Stimulated activated CD4-positive, alpha-beta T cell treated with anti-CD3 and anti-CD28 coated beads, Interleukin-1b, Interleukin-23, amount 100 ng/mL, for 48 hours (primary cell): Measurements from ENCODE around the gene ALDOC.
"Not testable (repeated sequence)": the region's sequence is repeated elsewhere in the genome, so short reads cannot be mapped to it uniquely, and the experiment has no call there.

Experiments used
- DNase-seq: peaks from one replicate; pipeline ENCODE4 v3.0.0-alpha.2; 2020

ALDOC gene

DNA sequence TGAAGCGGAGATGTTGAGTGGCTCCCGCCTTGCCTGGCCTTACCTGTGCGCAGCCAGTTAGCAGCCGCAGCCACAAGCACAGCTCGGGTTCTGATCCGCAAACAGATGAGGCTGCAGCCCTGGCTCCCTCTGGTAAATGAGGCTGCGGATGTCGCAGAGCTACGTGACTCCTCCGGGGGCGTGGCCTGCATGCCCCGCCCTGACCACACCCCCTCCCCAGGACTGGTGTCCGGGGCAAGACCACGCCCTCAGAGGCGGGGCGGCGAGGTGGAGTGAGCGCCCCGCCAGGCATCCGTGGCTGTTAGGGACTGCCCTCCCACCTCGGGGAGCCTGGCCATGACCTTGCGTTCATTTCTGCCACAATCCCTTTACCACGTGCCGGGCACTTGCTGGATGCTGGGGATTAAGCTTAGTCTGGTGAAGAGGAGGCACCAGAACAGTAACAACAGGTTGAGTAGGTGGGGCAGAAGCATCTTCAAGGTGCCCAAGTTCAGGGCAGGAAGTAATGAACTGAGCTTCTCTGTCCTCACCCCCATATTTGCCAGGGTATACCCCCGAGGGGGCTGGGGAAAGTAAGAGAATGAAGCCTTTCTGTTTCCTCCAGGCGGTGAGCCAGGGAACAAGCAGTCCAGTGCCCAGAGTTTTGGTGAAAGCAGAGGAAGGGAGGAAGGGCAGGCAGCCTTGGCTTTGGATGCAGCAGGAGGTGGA lies at the start of gene ALDOC:
ALDOC (minus strand) TSS at position 138 of the 708 bp plus-strand sequence. CDS start 1,363 bp downstream, outside the sequence.
- peak; percentile 97 for DNase-seq

DNA sequence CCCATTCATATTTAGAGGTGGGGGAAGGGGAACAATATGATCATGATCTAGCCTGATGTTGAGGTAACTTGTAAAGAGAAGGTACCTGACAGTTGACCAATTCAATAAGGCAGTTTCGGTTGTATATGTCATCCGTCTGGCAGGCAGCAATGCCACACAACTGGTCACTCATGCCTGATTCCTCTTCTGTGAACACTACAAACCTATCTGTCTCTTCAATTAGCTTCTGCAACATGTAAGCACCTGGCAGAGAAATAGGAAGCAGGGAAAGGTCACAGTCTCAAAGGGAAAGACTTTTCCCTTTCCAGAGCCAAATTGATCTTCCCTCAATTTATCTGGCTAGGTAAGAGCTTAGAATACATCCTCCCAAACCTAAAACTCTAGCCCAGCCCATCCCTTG lies 47.5 kb upstream of the ALDOC start:
- DNase-seq = no peak

DNA sequence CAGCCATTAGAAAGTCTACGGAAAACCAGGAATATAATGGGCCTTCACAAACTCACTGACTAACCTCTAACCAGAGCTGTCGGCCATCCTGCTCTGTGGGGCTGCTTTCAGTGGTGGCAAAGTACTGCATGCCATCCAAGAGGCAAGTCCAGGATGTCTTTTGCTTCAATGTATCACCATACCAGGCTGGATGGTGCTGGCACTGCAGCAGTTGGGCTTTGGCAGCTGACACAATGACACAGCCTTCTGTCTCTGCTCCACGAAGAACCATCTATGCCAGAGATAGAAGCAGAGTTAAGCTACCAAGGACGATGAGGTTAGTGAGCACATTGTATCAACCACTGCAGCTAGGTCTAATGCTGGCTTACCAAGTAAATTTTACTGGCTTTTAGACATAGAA lies 47.0 kb upstream of the ALDOC start:
- no peak for DNase-seq

DNA sequence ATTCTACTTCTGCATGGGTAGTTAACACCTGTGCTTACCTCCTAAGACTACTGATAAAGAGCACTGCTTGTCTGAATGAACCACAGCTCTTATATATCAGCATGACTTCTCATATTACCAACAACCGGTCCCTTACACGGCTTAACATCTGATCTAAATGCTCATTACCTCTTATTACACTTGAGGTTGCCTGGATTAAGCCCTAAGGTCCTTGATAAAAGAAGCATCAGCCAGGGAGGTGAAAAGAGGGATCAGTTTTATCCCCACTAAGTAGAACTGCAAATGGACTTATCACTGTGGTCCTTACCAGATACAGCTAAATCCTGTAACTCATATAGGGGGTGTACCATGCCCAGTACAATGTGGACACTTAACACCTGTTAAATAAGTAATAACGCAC lies 45.5 kb upstream of the ALDOC start:
- DNase-seq = no peak

DNA sequence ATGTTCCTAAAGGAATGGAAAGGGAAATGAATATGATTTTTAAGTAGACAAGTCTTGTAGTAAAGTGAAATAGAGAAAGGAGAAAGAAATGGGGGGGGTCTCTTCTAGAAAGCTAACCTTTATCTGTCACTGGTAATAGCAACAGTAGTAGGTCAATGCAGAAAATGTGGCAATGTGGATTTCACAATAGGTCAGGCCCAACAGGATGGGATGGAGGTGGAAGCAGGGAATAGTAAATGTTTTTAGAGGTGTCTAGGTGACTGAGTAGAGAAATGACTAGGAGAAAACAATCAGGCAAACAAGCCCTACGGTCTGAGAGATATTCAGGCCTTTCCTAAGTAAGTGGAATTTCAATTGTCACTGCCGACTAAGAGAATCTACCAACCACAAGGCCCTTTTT lies 43.3 kb upstream of the ALDOC start:
- no peak for DNase-seq

DNA sequence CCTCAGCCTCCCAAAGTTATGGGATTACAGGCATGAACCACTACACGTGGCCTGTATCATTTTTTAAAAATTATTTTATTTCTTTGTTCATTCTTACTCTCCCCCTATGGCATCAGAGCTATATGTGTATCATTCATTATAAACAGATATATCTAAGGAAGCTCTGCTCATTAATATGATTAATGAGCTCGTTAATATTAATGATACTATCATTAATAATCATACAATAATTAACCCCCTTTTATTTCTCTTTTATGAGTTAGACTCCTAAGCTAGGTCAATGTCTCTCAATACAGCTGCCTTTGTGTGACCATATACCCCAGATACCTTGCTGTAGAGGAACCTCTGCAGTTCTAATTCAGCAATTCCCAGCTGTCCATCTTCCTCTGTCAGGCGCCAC lies 41.8 kb upstream of the ALDOC start:
- DNase-seq = no peak

DNA sequence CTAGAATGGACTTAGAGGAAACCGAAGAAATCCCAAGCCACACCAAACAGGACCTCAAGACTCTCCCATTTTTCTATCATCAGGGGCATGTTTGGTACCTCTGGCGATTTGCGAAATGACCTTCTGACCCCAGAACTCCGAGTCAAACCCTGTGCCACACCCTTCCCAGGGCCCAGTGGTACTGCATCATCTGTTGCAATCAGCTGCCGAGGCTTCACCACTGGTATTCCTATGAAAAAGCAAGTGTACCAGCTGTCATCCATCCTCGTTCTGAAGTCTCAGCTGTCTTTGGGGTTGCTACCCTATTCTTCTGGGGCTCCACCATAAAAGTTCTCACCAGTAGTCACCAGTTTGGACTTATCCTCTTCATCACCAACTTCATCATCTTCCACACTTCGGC lies 39.6 kb upstream of the ALDOC start:
- no peak for DNase-seq

DNA sequence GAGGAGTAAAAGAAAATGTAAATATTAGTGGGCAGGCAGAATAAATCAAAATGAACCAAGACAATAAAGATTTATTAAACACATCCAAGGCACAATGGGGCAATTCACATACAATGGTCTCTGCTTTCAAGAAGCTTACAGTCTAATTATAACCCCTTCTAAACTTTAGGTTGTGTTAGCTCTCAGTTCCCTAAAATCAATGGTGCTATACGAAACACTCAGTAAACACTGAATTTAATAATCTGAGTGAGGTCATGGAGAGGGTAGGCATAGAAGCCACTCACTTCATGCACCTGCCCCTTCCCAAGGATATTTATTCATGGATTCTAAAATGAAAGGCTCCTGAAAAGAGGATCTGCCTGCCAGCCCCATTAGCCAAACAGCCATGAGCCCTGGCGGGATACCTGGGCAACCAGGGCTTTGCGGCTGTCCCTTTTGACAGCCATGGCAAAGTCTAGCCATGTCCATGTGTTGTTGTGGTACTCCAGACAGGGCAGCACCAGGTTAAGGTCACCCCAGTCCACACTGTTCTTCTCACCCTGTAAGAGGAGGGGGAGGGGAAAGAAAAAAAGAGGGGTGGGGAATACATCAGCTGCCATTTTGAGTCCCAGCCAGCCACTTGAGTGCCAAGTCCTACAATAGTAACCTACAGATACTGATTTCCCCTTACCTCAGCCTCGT lies 38.7 kb upstream of the ALDOC start:
- DNase-seq = no peak

DNA sequence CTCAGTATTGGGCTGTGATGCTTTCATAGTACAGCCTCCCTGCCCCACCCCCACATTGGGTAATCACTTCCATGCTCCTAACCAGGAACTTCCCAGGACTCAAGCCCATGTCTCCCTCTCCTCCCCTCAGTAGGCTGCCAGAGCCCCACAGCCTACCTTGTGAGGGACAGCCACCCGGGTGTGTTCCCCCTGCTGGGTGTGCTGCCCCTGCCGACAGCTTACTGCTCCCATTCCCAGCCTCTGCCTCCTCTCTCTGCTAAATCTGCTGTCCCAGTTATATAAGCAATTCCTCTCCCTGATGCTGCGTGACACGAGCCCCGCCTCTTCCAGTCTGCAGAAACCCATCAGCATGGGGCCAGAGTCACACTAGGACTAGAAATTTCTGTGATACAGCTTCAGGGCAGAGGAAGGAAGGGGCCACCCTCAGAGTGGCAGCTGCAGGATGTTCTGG lies 37.3 kb upstream of the ALDOC start, which contains the start of gene RSKR:
RSKR (minus strand) TSS at position 255 of the 451 bp plus-strand sequence; CDS start at position 231, 24 bp downstream.
- no peak for DNase-seq

DNA sequence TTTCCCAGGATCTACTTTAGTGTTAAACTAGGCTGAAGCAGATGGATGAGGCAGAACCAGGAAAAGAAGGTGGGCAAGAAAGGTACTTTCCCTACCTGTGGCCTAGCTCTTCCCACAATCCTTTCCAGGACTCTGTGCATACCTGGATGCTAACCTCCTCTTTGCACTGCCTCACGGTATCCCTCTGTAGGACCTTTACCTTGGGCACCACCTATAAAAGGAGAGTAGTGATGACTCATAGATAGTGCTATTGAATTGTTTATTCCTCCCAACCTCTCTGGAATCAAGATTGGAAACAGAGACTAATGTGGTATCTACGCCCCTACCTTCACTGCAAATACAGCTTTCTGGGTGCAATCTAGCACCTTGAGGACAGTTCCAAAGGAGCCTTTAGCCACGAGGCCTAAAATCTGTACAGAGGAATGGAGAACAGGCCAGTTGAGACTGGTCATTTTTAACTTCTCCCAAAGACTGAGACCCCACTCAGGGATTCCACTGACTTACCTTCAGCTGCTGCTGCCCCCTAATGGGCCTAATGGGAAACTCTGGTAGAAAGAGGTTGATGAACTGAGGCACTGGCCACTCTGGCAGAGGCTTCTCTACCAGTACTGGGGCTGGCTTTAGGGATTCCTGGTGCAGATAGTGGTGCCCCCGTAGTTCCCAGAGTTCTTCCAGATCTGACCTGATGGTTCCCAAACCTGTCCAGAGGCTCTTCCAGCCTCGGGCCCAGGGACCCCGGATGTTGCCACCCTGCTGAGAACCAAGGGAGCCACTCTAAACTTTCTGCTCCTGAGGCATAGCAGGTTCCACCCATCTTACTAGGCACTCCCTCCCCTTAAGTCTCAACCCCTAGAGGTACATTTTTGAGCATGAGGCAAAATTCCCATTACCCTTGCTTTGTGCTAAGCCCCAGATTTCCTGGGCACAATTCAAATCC lies 36.5 kb upstream of the ALDOC start:
- no peak for DNase-seq

DNA sequence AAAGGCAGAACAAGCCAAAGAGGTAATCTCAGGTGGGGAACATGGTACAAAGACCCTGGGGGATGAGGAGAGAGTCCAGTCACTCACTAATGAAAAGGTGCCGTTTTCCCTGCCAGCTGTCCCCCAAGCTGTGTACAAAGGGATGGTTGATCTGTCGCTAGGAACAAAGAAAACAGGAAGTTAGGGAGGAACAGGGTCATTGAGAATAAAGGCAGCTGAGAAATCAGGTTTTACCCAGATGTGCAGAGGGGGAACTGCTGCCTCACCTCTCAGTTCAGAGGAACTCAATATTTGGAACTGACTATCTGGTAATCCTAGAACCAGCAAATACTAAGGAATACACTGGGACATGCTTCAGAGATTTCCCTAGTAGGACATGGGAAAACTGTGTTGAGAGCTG lies 35.8 kb upstream of the ALDOC start:
- no peak for DNase-seq

DNA sequence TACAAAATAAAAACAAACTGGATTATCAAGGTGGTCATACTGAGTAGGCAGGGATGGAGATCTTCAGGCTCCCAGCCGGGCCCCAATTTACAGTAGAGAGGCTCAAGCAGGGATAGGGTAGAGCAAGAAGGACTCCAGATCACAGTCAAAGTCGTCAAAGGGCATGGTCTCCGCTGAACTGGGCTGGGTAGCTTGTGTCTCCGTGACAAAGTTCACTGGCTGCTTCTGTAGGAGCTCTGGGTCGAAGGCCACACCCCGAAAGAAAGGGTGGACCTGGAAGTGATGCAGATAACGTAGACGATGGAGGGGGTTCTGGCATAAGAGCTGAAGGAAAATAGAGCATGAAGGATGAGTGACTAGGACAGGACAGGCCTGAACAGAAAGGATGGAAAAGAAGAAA lies 33.7 kb upstream of the ALDOC start:
- DNase-seq = no peak

DNA sequence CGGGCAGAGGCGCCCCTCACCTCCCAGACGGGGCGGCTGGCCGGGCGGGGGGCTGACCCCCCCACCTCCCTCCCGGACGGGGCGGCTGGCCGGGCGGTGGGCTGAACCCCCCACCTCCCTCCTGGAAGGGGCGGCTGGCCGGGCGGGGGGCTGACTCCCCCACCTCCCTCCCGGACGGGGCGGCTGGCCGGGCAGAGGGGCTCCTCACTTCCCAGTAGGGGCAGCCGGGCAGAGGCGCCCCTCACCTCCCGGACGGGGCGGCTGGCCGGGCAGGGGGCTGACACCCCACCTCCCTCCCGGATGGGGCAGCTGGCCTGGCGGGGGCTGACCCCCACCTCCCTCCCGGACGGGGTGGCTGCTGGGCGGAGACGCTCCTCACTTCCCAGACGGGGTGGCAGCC lies 27.3 kb upstream of the ALDOC start:
- DNase-seq = not testable (repeated sequence)

DNA sequence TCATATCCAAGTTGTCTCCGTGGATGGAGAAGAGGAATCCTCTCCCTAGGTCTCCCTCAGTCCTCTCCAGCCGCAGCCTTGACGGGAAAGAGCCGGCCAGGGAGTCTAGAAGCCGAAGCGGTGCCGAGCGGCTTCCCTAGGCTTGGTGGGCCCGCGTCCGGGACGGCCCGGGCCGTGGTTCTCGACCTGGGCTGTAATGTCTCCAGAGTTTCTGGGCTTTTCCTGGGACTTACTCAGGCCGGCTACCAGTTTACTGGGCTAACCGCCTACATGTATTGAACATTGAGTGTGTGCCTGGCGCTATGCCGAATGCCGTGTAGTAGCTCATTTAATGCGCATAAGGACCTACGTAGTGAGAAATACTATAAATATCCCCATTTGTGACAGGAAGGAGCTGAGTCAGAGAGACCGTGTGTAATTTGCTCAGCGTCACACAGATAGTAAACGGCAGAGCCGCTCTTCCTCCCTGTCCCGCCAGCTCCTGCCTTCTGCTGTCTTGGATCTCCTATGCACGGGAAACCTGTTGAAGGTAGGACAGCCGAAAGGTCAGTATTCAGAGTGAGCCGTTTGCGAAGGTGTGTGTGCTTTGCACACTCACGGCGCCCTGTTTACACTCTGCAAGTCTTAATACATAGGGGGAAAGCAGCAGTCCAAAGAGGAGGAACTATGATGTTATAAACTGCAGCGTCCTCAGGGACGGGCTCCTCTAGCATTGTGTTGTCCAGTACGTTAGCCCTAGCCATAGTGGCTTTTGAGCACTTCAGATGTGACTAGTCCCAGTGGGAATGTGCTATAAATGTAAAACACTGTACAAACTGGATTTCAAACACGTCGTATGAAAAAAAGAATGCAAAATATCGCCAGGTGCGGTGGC lies 22.9 kb upstream of the ALDOC start:
- DNase-seq = peak; percentile 77

DNA sequence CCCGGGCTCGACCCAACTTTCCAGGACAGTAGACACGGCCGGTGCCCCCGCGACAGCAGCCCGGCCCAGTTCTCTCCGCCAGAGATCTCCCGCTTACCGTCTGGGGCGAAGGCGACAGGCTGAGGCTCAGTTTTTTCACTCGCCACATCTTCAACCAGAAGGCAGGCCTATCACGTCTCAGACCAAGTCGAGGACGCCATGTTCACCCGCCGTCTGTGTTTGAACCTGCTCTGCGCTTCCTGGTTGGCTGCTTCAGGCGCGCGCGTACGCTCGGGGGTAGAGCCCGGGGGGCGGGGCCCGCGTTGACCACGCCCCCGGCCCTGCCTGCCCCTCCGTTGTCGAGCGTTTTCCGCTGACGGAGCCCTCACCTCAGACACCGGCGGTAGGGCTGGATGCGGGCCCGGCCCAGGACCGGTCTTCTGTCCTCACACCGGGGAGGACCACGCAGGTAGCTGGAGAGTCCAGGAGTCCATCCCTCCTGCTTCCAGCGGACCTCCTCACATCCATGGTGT lies 22.2 kb upstream of the ALDOC start, which contains the start of gene SPAG5:
SPAG5 (minus strand) TSS at position 227 of the 512 bp plus-strand sequence; CDS start at position 148, 79 bp downstream.
- DNase-seq = peak; percentile 94

DNA sequence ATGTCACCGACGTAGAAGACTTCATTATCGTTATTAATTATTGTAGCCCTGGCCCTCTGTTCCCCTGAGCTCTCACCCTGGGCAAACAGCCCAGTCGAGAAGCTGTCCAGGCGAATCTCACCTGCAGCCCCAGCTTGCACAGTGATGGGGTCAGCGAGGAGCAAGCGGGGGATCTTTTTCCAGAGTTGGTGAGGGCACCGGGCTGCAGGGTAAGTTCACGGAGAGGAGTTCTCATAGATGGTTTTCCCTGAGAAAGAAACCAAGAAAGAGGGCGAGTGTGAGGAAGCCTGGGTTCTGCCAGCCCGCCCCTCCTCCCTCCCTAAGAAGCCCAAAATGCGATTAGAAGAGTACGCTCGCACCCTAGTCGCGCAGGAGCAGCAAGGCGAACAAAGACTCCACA lies 21.7 kb upstream of the ALDOC start:
- no peak for DNase-seq

DNA sequence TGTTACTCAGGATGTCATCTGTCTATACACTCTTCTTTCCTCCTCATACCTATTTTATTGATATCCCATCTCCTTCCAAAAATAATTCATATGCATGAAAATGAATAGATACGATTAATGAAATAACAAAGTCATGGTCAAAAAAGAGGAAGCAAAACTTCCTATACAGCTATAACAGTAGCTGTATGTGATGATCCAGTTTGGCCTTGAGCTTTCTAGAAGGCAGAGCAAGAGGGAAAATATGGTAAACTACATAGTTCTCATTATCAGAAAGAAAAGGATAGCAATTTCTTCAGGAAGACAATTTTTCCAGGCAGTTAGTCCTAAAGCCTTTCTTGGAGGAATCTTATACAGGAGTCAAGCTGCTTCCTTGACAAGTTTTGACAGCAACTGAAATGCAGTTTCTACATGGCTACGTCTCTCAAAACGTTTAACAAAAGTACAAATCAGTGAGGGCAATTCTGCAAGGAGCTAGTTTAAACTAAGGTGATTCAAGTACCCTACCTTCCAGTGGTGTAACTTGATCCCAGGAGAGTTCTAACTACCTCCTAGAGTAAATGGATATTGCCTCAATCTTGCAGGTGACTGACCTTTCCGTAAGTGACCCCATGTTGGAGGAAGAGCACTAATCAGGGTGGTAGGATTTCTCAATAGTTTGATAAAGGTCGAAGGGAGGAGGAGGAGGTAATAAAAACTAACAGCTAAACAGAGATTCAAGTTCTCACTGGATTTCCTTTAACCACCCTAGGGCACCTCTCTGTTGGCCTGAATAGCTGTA lies 21.1 kb upstream of the ALDOC start:
- DNase-seq = no peak

DNA sequence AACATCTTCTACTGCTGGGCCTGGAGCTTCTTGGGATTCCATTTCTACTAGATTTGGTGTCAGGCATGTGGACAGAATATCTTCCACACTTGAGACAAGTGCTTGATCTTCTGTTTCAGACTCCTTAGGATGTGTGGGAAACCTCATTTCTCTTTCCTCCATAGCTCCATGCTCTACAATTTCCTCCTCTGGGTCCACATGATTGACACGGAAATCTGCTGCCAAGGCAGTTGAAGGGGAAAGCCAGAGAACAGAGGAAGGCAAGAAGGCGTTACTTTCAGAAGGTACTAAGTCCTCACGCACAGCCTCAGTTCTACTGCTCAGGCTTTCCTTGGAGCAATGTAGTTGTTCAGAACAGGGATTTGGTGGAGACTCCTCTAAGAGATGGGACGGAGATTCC lies 15.6 kb upstream of the ALDOC start:
- DNase-seq = no peak

DNA sequence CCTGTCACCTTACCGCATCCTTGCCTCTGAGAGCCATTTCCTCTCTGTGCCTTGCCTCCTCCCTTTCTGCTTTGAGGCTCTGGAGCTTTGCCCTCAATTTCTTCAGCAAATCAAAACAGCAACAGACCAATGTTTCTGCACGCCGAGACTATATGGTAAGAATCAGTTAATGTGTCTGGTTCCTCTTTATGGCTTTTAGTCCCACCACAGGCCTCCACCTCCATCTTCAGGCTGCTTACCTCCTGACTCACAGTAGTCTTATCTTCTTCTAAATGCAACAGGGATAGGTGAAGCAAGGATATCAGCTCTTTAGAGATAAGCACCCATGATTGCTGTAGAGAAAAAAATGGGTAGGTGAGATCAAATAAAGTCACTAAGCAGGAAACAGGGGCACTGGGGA lies 9.2 kb upstream of the ALDOC start:
- no peak for DNase-seq

DNA sequence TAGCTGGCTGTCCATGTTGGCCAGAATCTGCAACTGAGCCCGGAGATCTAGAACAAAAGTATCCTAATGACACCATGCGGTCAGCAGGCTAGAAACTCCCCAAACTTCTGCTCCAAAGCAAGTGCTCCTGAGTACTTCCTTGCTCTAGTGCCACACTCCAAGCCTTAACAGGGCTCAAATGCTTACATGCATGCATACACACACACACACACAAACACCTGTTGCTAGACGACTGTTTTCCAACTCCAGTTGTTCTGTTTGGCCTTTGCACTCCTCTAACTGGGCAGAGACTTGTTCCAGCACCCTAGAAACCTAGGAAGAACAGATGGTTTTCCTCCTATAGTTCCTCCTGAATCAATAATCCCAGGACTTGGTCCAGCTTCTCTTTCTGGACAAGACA lies 7.7 kb upstream of the ALDOC start:
- no peak for DNase-seq

DNA sequence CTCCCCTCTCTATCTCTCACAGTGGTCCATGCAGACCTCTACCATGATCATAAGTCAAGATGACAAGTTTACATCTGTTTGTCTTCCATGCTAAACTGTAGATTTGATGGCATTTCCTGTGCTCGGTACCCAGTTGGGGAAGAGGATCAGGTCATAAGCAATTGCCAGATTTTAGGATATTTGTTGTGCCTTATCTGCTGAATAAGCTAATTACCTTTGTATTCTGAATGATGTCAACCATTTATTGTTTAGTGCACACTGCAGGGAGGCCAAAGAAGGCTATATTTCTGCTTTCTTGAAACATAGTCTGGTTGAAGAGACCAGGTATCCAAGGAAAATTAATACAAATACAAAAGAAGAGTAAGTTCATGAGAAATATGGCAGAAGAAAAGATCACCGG lies 5.8 kb upstream of the ALDOC start:
- DNase-seq = no peak
